ENCODE measurements around the gene SGF29.
"Not testable (repeated sequence)": the region's sequence is repeated elsewhere in the genome, so short reads cannot be mapped to it uniquely, and the experiment has no call there.

Gene SGF29

DNA sequence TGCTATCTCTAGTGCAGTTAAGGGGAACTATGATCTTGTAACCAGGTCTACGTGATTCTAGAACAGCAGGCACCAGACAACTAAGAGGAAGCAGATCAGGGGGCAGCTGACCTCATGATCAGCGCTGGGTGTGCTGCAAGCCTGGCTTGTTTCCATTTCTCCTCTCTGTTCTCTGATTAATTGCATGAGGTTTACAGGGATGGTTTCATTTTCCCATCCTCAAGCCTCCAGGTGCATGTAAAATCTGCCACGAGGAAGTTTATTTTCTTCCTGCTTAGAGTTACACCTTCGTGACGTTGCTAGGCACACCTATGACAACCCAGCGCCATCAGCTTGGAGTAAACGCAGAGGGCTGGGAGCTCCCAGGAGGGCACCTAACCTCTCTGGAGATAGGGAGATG lies 10.6 kb upstream of the SGF29 start:
- no peaks in the 10 kb centered on the region for H3K36me3 ChIP-seq (replicated peaks; ENCODE audit: insufficient read depth, low read length)
- H3K27ac ChIP-seq (ENCODE audit: low read length) = no peak overlapping the region
- no peak overlapping the region for H2AFZ ChIP-seq (ENCODE audit: low read length)
- 0 out of 2 replicates have a peak, but pooled peaks cover 5% of the 10 kb centered on the region for H3K27me3 ChIP-seq (replicated peaks; ENCODE audit: insufficient read depth, low read length)
- H3K9me2 ChIP-seq (replicated peaks; ENCODE audit: insufficient read depth, low read length) = no peaks in the 10 kb centered on the region
- TF ChIP-seq EZH2phosphoT487 (IDR thresholded peaks at IDR 0.05; ENCODE audit: low read length) = no peak
- no peak for TF ChIP-seq EZH2 (optimal IDR thresholded peaks at IDR 0.05; ENCODE audit: low read depth, low read length)
- TF ChIP-seq, protein P1, sequence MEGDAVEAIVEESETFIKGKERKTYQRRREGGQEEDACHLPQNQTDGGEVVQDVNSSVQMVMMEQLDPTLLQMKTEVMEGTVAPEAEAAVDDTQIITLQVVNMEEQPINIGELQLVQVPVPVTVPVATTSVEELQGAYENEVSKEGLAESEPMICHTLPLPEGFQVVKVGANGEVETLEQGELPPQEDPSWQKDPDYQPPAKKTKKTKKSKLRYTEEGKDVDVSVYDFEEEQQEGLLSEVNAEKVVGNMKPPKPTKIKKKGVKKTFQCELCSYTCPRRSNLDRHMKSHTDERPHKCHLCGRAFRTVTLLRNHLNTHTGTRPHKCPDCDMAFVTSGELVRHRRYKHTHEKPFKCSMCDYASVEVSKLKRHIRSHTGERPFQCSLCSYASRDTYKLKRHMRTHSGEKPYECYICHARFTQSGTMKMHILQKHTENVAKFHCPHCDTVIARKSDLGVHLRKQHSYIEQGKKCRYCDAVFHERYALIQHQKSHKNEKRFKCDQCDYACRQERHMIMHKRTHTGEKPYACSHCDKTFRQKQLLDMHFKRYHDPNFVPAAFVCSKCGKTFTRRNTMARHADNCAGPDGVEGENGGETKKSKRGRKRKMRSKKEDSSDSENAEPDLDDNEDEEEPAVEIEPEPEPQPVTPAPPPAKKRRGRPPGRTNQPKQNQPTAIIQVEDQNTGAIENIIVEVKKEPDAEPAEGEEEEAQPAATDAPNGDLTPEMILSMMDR (IDR thresholded peaks at IDR 0.05; ENCODE audit: low read length) = no peak
- H3K9me3 ChIP-seq (replicated peaks; ENCODE audit: insufficient read depth, low read length) = no peaks in the 10 kb centered on the region
- H3K4me3 ChIP-seq (ENCODE audit: low read length) = no peak overlapping the region
- H3K79me2 ChIP-seq (ENCODE audit: low read length) = no peaks in the 10 kb centered on the region
- H4K20me1 ChIP-seq (ENCODE audit: insufficient read depth, low read length) = no peaks in the 10 kb centered on the region
- H3F3A ChIP-seq (ENCODE audit: insufficient read depth, low read length) = no peaks in the 10 kb centered on the region
- no peak overlapping the region for H3K4me2 ChIP-seq (ENCODE audit: low read depth, low read length)
- H3K4me1 ChIP-seq (ENCODE audit: low read length) = no peaks in the 10 kb centered on the region
- no peak for DNase-seq
- no peak overlapping the region for H3K9ac ChIP-seq (ENCODE audit: low read length)

DNA sequence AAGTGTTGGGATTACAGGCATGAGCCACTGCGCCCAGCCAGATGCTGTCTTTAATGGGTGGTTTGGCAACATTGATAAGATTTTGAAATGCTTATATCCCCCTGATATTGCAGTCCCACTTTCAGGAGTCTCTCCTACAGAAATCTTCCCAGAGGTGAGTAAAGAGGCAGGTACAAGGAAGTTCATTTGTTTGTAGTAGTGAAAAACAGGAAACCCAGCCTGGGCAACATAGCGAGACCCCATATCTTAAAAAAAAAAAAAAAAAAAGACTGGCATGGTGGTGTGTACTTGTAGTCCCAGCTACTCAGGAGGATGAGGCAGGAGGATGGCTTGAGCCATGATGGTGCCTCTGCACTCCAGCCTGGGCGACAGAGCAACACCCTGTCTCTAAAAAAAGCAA lies 8.7 kb upstream of the SGF29 start:
- no peaks in the 10 kb centered on the region for H3K9me3 ChIP-seq (replicated peaks; ENCODE audit: insufficient read depth, low read length)
- no peaks in the 10 kb centered on the region for H4K20me1 ChIP-seq (ENCODE audit: insufficient read depth, low read length)
- H3K9me2 ChIP-seq (replicated peaks; ENCODE audit: insufficient read depth, low read length) = no peaks in the 10 kb centered on the region
- no peak overlapping the region for H3K4me2 ChIP-seq (ENCODE audit: low read depth, low read length)
- no peak overlapping the region for H3K27ac ChIP-seq (ENCODE audit: low read length)
- H3K79me2 ChIP-seq (ENCODE audit: low read length) = no peaks in the 10 kb centered on the region
- no peak overlapping the region for H3K4me3 ChIP-seq (ENCODE audit: low read length)
- no peak for DNase-seq
- no peak overlapping the region for H3K9ac ChIP-seq (ENCODE audit: low read length)
- H3K27me3 ChIP-seq (replicated peaks; ENCODE audit: insufficient read depth, low read length) = 0 out of 2 replicates have a peak, but pooled peaks cover 8% of the 10 kb centered on the region
- no peak overlapping the region for H2AFZ ChIP-seq (ENCODE audit: low read length)
- no peaks in the 10 kb centered on the region for H3F3A ChIP-seq (ENCODE audit: insufficient read depth, low read length)
- H3K4me1 ChIP-seq (ENCODE audit: low read length) = no peaks in the 10 kb centered on the region
- TF ChIP-seq, protein P1 (IDR thresholded peaks at IDR 0.05; ENCODE audit: low read length) = no peak
- no peak for TF ChIP-seq EZH2phosphoT487 (IDR thresholded peaks at IDR 0.05; ENCODE audit: low read length)
- TF ChIP-seq EZH2 (optimal IDR thresholded peaks at IDR 0.05; ENCODE audit: low read depth, low read length) = no peak
- H3K36me3 ChIP-seq (replicated peaks; ENCODE audit: insufficient read depth, low read length) = no peaks in the 10 kb centered on the region

DNA sequence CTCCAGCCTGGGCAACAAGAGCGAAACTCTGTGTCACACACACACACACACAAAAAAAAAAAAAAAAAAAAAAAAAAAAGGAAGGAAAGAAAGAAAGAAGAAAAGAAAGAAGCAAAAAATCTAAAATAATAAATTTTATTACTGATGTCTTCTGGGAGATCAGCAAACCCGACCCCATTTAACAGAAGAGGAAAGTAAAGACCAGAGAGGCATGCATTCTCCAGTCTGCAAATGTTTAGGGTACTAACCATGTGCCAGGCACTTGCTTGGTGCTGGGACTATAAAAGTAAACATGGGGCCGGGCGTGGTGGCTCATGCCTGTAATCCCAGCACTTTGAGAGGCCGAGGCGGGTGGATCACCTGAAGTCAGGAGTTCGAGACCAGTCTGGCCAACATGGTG lies 7.8 kb upstream of the SGF29 start:
- H3K4me2 ChIP-seq (ENCODE audit: low read depth, low read length); H3K27me3 ChIP-seq (replicated peaks; ENCODE audit: insufficient read depth, low read length); H2AFZ ChIP-seq (ENCODE audit: low read length); DNase-seq; H4K20me1 ChIP-seq (ENCODE audit: insufficient read depth, low read length); H3K9me3 ChIP-seq (replicated peaks; ENCODE audit: insufficient read depth, low read length); H3K36me3 ChIP-seq (replicated peaks; ENCODE audit: insufficient read depth, low read length); H3K79me2 ChIP-seq (ENCODE audit: low read length); H3K9me2 ChIP-seq (replicated peaks; ENCODE audit: insufficient read depth, low read length); H3K27ac ChIP-seq (ENCODE audit: low read length); H3K4me1 ChIP-seq (ENCODE audit: low read length); H3F3A ChIP-seq (ENCODE audit: insufficient read depth, low read length); H3K4me3 ChIP-seq (ENCODE audit: low read length); H3K9ac ChIP-seq (ENCODE audit: low read length): not testable (repeated sequence)

DNA sequence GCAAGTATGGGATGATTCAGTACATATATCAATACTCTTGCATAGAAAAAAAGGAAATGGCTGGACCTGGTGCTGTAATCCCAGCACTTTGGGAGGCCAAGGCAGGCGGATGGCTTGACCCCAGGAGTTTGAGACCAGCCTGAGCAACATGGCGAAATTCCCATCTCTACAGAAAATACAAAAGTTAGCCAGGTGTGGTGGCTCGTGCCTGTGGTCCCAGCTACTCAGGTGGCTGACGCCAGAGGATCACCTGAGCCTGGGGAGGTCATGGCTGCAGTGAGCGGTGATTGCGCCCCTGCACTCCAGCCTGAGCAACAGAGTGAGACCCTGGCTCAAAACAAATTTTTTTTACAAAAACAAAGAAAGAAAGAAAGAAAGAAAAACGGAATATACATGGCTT lies 7.1 kb upstream of the SGF29 start:
- H3K79me2 ChIP-seq (ENCODE audit: low read length) = no peaks in the 10 kb centered on the region
- H3K27me3 ChIP-seq (replicated peaks; ENCODE audit: insufficient read depth, low read length) = 0 out of 2 replicates have a peak, but pooled peaks cover 8% of the 10 kb centered on the region
- H3K4me1 ChIP-seq (ENCODE audit: low read length) = no peaks in the 10 kb centered on the region
- no peaks in the 10 kb centered on the region for H3F3A ChIP-seq (ENCODE audit: insufficient read depth, low read length)
- no peak overlapping the region for H2AFZ ChIP-seq (ENCODE audit: low read length)
- no peak overlapping the region for H3K4me2 ChIP-seq (ENCODE audit: low read depth, low read length)
- H3K9ac ChIP-seq (ENCODE audit: low read length) = no peak overlapping the region
- H3K36me3 ChIP-seq (replicated peaks; ENCODE audit: insufficient read depth, low read length) = no peaks in the 10 kb centered on the region
- H3K4me3 ChIP-seq (ENCODE audit: low read length) = no peak overlapping the region
- no peak overlapping the region for H3K27ac ChIP-seq (ENCODE audit: low read length)
- no peaks in the 10 kb centered on the region for H3K9me2 ChIP-seq (replicated peaks; ENCODE audit: insufficient read depth, low read length)
- H3K9me3 ChIP-seq (replicated peaks; ENCODE audit: insufficient read depth, low read length) = no peaks in the 10 kb centered on the region
- TF ChIP-seq EZH2phosphoT487 (IDR thresholded peaks at IDR 0.05; ENCODE audit: low read length) = no peak
- TF ChIP-seq, protein P1 (IDR thresholded peaks at IDR 0.05; ENCODE audit: low read length) = no peak
- TF ChIP-seq EZH2 (optimal IDR thresholded peaks at IDR 0.05; ENCODE audit: low read depth, low read length) = no peak
- H4K20me1 ChIP-seq (ENCODE audit: insufficient read depth, low read length) = no peaks in the 10 kb centered on the region
- DNase-seq = no peak
